IPS-18a (cell line): Measurements from ENCODE around the gene KCNMB2.

ENCODE experiments used
- H3K27ac ChIP-seq: one replicate; pipeline ENCODE4 v1.5.1; 2013; ENCODE audit warnings: low read length
- H3K27me3 ChIP-seq: one replicate; pipeline ENCODE4 v1.6.1; 2013; ENCODE audit warnings: mild to moderate bottlenecking, low read length; ENCODE audit not compliant: control insufficient read depth, insufficient read depth
- H3K36me3 ChIP-seq: one replicate; pipeline ENCODE4 v1.6.1; 2013; ENCODE audit warnings: low read depth, low read length; ENCODE audit not compliant: control insufficient read depth
- H3K4me1 ChIP-seq: one replicate; pipeline ENCODE4 v1.6.1; 2013; ENCODE audit warnings: low read depth, low read length; ENCODE audit not compliant: control insufficient read depth
- H3K4me3 ChIP-seq: one replicate; pipeline ENCODE4 v1.5.1; 2013; ENCODE audit warnings: low read length
- H3K9ac ChIP-seq: one replicate; pipeline ENCODE4 v1.6.1; 2013; ENCODE audit warnings: mild to moderate bottlenecking, low read length, moderate library complexity
- H3K9me3 ChIP-seq: one replicate; pipeline ENCODE4 v1.6.1; 2013; ENCODE audit warnings: low read depth, low read length; ENCODE audit not compliant: control insufficient read depth

KCNMB2 gene

DNA sequence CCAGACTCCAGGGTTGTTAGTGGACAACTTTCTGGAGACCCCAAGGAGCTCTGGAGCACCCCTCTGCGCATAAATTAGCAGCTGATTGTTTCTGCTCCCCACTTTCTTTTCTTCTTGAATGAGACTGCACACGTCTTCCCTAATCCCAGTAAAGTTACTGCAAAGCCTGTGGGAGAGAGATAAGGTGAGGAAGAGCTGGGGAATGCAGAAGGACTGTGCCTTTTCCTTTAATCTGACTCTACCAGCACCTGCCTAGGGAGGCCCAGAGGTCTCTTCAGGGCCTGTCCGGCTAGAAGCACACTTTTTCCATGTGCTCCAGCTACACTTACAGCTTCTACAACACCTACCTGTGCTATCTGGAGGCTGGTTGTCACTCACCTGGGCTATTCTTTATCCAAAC, 143.8 kb downstream of the KCNMB2 start:
- no peaks in the 10 kb centered on the region for H3K36me3 ChIP-seq
- H3K27ac ChIP-seq: no peak overlapping the region
- H3K9me3 ChIP-seq: no peaks in the 10 kb centered on the region
- no peaks in the 10 kb centered on the region for H3K4me1 ChIP-seq
- no peak overlapping the region for H3K4me3 ChIP-seq
- H3K27me3 ChIP-seq: no peaks in the 10 kb centered on the region
- H3K9ac ChIP-seq: no peak overlapping the region

DNA sequence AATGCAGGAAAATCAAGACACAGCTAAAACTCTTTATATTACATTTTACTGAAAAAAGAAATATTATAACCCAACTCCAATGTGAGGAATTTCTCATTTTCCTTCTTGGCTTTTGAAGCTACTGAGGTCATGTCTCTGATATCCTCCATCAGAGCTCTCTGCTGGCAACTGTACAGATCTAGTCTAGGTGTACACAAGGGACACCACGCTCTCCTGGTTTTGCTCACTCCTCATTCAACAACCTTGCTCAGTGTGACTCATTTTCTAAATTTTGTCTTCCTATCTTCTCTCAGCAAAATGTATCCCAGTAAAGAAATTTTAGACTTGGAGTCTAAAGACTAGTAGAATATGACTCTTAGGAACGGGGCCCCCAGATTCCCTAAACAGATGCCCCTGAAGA, 144.3 kb downstream of the KCNMB2 start:
- no peaks in the 10 kb centered on the region for H3K4me1 ChIP-seq
- no peak overlapping the region for H3K4me3 ChIP-seq
- no peak overlapping the region for H3K9ac ChIP-seq
- H3K9me3 ChIP-seq: no peaks in the 10 kb centered on the region
- no peak overlapping the region for H3K27ac ChIP-seq
- H3K27me3 ChIP-seq: no peaks in the 10 kb centered on the region
- H3K36me3 ChIP-seq: no peaks in the 10 kb centered on the region

DNA sequence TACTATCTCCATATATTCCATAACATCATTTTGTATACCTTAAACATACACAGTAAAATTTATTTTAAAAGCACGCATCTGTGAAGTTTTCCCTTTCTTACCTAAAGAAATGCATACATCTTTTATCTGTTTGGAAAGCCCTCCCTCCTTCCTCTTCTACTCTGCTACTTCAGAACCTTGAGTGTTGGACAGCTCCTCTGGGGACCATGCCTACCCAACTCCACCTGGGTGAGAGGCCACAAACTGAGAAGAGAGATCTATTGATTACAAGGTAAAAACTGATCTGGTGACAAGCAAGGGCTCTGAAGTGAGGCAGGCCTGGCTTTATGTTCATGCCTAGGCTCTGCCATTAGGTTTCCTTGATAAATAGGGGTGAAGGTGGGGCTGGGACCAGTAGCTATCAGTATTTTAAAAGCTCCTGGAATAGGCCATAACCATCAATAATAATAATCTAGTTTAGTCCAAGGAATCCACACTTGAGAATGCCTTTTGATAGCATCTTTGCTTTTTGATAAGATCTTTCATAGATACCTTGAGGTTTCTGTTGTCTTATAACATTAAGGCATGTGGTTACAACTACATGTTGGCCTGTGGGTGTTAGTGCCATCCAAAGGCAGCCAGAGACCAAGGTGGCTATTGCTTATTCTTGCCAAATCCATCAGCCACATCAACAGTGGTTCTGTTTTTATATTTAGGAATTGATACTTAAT, 148.8 kb downstream of the KCNMB2 start:
- H3K4me1 ChIP-seq: no peaks in the 10 kb centered on the region
- H3K36me3 ChIP-seq: no peaks in the 10 kb centered on the region
- H3K27ac ChIP-seq: no peak overlapping the region
- no peaks in the 10 kb centered on the region for H3K9me3 ChIP-seq
- no peak overlapping the region for H3K4me3 ChIP-seq
- no peaks in the 10 kb centered on the region for H3K27me3 ChIP-seq
- H3K9ac ChIP-seq: no peak overlapping the region

DNA sequence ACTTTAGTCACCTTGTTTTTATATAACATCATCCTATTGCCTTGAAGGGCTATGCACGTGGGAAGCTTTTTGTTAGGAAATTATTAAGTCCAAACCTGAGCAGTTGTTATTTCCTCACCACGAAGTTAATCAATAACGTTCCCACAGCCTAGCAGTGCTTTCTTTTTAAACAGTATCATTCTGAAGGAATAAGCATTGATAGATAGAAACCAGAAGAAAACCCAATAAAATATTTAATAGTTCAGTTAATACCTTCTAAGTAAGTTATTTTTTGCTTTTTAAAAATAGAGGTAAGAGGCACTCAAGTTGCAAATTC, 149.3 kb downstream of the KCNMB2 start:
- Histone ChIP-seq H3K27ac (no peak overlapping the region), H3K4me3 (no peak overlapping the region), H3K9ac (no peak overlapping the region), H3K4me1 (no peaks in the 10 kb centered on the region), H3K9me3 (no peaks in the 10 kb centered on the region), H3K27me3 (no peaks in the 10 kb centered on the region), H3K36me3 (no peaks in the 10 kb centered on the region)

DNA sequence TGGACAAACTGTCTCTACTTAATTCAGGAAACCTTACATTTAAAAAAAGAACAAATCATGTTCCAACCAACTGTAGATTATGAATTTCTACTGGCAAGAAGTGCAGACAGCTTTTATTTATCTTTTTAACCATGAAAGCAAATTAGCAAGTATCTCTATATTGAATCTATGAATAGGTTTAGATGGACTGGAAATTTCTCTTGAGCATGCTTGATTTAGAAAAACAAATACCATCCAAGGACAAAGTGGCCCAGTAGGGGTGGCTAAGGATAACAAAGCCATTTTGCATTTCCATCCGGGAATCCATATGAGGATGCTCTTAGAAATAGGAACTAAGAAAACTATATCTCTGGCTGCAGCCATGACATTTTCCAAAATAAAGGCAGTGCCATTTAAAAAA, 150.6 kb downstream of the KCNMB2 start:
- Histone ChIP-seq H3K9ac (no peak overlapping the region), H3K9me3 (no peaks in the 10 kb centered on the region), H3K4me3 (no peak overlapping the region), H3K4me1 (no peaks in the 10 kb centered on the region), H3K27me3 (no peaks in the 10 kb centered on the region), H3K27ac (no peak overlapping the region), H3K36me3 (no peaks in the 10 kb centered on the region)

DNA sequence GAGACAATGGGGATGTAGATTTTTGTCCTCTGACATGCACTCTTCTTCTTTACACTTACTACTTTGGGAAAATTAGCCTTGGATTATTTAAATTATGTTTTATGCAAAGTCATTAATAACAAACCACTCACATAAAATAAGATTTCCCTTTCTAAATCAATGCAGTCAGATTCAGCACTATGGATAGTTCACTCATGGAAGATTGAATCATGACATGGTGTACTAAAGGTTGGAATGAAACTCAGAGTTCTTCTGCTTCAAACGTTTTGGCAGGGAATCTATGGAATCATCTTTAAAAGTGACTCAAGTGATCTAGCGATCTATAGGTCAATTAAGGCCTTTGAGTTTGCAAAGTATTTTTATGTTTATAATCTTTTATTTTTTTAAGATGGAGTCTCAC, 154.3 kb downstream of the KCNMB2 start:
- Histone ChIP-seq H3K36me3 (no peaks in the 10 kb centered on the region), H3K4me1 (no peaks in the 10 kb centered on the region), H3K9ac (no peak overlapping the region), H3K27me3 (no peaks in the 10 kb centered on the region), H3K4me3 (no peak overlapping the region), H3K9me3 (no peaks in the 10 kb centered on the region), H3K27ac (no peak overlapping the region)

DNA sequence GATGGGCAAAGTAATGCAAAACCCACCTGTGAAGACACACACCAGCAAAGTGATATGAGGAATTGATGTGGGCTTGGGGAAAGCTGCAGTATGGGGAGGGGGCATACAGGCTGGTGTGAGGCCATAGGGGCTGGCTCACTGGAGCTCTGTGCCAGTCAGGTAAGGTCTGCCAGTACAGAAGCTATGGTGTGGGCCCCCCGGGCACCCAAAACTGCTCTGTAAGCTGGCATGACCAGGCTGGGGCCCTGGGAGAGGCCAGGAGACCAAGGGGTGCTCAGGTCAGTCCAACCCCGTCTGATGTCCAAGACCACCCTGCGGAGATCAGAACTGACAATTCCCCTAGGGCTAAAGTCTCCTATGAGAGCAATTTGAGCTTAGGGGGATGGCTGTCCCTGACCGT, 163.1 kb downstream of the KCNMB2 start:
- Histone ChIP-seq H3K4me3 (no peak overlapping the region), H3K9me3 (no peaks in the 10 kb centered on the region), H3K36me3 (no peaks in the 10 kb centered on the region), H3K27ac (no peak overlapping the region), H3K4me1 (no peaks in the 10 kb centered on the region), H3K9ac (no peak overlapping the region), H3K27me3 (no peaks in the 10 kb centered on the region)

DNA sequence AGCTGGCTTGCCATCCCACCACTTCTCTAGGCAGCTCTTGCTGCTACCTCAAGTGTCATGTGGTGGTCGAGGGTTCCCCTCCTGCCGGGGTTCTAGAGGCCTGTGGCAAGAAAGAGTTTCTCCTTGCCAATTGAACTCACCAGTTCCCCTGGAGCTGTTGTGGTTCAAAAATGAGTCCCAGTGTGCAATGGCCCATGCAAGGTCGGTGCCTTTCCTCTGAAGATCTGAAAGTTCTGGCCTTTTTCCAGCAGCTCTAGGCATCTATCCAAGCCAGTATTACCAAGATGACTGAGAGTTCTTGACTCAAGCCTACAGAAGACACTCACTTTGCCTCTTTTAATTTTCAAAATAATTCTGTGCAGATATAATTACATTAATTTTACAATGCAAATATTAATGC, 163.6 kb downstream of the KCNMB2 start:
- H3K4me3 ChIP-seq: no peak overlapping the region
- H3K9me3 ChIP-seq: no peaks in the 10 kb centered on the region
- no peaks in the 10 kb centered on the region for H3K36me3 ChIP-seq
- no peaks in the 10 kb centered on the region for H3K4me1 ChIP-seq
- H3K27ac ChIP-seq: no peak overlapping the region
- no peaks in the 10 kb centered on the region for H3K27me3 ChIP-seq
- H3K9ac ChIP-seq: no peak overlapping the region

DNA sequence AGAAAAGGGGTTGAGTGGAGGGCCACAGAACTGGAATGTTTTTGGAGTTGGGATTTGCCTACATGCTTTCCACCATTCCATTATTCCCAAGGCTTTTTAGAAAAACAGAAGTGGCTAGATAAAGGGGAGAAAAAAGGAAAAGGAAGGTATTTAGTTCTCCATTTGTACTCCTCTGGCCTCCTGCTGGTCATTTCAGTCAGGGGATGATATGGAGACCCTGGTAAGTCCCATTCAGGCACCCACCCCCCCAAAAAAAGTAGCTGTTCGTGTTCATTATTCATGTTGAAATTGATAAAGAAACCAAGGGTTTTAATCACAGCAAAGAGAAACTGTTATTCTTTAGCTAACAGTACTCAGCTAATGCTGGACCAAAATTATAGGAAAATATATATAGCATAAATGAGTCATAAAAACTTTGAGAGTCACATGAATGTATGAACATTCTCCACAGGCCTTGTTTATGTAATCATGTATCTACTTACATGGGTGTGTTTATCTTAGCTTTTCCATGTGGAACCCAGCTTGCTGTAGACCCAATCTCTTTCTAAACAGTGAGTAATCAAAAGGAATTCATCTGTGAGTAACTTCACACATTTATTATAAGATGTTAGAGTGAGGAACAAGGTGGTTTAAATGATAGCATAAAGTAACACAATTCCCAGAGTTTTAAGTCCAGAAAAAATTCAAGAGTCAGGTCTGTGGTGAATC, 167.2 kb downstream of the KCNMB2 start:
- no peaks in the 10 kb centered on the region for H3K9me3 ChIP-seq
- no peak overlapping the region for H3K9ac ChIP-seq
- no peaks in the 10 kb centered on the region for H3K36me3 ChIP-seq
- no peak overlapping the region for H3K4me3 ChIP-seq
- H3K27me3 ChIP-seq: no peaks in the 10 kb centered on the region
- no peak overlapping the region for H3K27ac ChIP-seq
- H3K4me1 ChIP-seq: peaks cover 3% of the 10 kb centered on the region

DNA sequence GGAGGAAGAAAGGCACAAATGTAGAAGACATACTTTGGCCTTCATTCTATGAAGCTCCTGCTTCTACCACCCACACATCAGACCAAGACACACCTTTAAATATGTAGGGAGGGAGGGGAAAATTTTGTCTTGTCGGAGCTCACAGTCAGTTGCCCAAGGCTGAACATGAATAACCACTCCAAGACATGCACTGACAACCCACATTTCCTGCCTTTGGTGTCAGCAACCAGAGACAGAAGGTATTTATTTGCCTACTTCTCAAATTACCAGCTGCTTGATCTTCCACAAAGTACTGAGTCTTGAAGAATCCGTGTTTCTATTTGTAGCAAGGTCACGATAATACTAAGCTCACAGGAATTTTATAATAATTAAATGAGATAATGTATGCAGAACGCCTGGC, 169.7 kb downstream of the KCNMB2 start:
- no peaks in the 10 kb centered on the region for H3K36me3 ChIP-seq
- H3K9me3 ChIP-seq: no peaks in the 10 kb centered on the region
- no peaks in the 10 kb centered on the region for H3K27me3 ChIP-seq
- no peak overlapping the region for H3K4me3 ChIP-seq
- H3K27ac ChIP-seq: no peak overlapping the region
- H3K4me1 ChIP-seq: peaks cover 11% of the 10 kb centered on the region
- no peak overlapping the region for H3K9ac ChIP-seq

DNA sequence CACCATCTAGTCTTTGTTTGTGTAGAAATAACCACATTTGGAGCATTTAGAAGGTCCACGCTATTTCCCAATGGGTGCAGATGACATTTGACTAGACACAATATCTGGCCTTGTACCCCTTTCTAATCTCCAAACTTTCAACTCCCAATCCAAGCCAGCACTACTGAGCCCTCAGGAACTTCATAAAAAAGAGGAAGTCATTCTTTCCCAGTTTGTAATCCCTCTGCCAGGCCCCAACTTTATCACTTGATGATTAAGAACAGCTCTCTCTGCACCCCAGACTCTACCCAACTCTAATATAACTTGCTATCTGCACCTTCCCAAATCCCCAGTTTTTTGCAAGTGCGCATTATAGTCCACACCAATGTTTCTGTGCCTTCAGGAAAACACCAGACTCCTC, 170.2 kb downstream of the KCNMB2 start:
- Histone ChIP-seq H3K27me3 (no peaks in the 10 kb centered on the region), H3K27ac (no peak overlapping the region), H3K36me3 (no peaks in the 10 kb centered on the region), H3K4me3 (no peak overlapping the region), H3K4me1 (peaks cover 11% of the 10 kb centered on the region), H3K9me3 (no peaks in the 10 kb centered on the region), H3K9ac (no peak overlapping the region)

DNA sequence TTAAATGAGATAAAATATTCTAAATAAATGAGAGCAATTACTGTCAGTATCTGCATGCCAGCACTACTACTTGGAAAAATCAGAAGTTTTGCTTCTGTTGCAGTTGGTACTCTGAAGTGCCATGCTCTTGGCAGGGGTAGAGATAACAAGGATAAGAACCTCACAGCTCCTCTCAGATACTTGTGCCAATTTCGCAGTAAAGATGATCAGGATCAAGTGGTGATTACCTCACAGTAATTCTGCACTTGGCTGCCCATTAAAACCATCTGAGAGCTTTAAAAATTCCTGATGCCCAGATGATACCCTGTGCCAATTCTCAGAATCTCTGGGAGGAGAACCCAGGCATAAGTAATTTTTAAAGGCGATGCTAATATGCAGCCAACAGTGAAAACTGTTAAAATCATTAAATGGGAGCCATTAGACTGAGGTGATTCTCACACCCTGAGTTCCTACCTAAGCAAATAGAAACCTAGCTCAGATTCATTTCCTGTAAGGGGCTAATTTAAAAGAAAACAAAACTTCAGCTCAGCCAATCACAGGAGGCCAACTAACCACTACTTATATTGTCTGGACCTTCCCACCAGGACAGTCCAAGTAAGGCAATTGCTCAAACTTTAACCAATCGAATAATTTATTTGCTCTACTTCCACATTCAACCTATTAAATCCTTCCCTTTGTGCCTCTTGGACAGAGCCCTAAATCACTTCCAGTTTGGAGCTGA, 171.2 kb downstream of the KCNMB2 start:
- no peak overlapping the region for H3K4me3 ChIP-seq
- no peaks in the 10 kb centered on the region for H3K9me3 ChIP-seq
- no peaks in the 10 kb centered on the region for H3K27me3 ChIP-seq
- H3K36me3 ChIP-seq: no peaks in the 10 kb centered on the region
- no peak overlapping the region for H3K27ac ChIP-seq
- H3K4me1 ChIP-seq: peaks cover 11% of the 10 kb centered on the region
- H3K9ac ChIP-seq: no peak overlapping the region
